Keratinocyte (primary cell): ENCODE results near the gene CLEC2A. TPM values are rescaled to one million over a fixed set of nuclear protein-coding genes. Genes with fewer than 3 reads are reported as not detected.

Experiments used
- DNase-seq: peaks from one replicate; pipeline ENCODE4 v3.0.0-alpha.2; 2011; ENCODE audit warnings: low read depth, missing footprints, low spot score
- FAIRE-seq: peaks from 2 replicates; lab custom pipeline; 2011; peaks lifted over from hg19 to GRCh38; lab: Jason Lieb, UNC
- H2AFZ ChIP-seq: 2 replicates; pipeline ENCODE4 v1.6.0; 2012; ENCODE audit warnings: low read length, control low read depth, inconsistent platforms; ENCODE audit not compliant: control insufficient read depth
- H3K27ac ChIP-seq: 2 replicates; pipeline ENCODE4 v1.5.1; 2011; ENCODE audit warnings: low read length; ENCODE audit not compliant: control insufficient read depth, insufficient read depth
- H3K27me3 ChIP-seq: 3 replicates; pipeline ENCODE4 v1.6.0; 2011; ENCODE audit warnings: low read length; ENCODE audit not compliant: control insufficient read depth, insufficient read depth; ENCODE audit errors: extremely low read depth
- H3K36me3 ChIP-seq, 2 experiments: 2 replicates in 1 of 2; 3 replicates in 1 of 2; pipeline ENCODE4 v1.5.1; 2011; ENCODE audit warnings: low read length in 2 of 2, mild to moderate bottlenecking in 1 of 2; ENCODE audit not compliant: control insufficient read depth in 2 of 2, insufficient read depth in 2 of 2; ENCODE audit errors: extremely low read depth in 1 of 2
- H3K4me1 ChIP-seq: 3 replicates; pipeline ENCODE4 v1.5.1; 2011; ENCODE audit warnings: low read length; ENCODE audit not compliant: control insufficient read depth, insufficient read depth; ENCODE audit errors: extremely low read depth
- H3K4me2 ChIP-seq: 3 replicates; pipeline ENCODE4 v1.6.0; 2011; ENCODE audit warnings: low read depth, low read length; ENCODE audit not compliant: control insufficient read depth, insufficient read depth; ENCODE audit errors: extremely low read depth
- H3K4me3 ChIP-seq, 3 experiments: fragments of 200-600 bp in 1 of 3; sonication (generic) in 1 of 3; 2 replicates in 2 of 3; 3 replicates in 1 of 3; pipeline ENCODE4 v1.5.1; 2011 to 2016; ENCODE audit warnings: low read length in 3 of 3, mild to moderate bottlenecking in 3 of 3, control low read depth in 2 of 3, inconsistent platforms in 1 of 3, low read depth in 1 of 3, mixed read lengths in 1 of 3, mixed run types in 1 of 3, moderate library complexity in 1 of 3; ENCODE audit not compliant: control insufficient read depth in 2 of 3, insufficient read depth in 2 of 3; ENCODE audit errors: extremely low read depth in 1 of 3
- H3K79me2 ChIP-seq: 2 replicates; pipeline ENCODE4 v1.6.0; 2012; ENCODE audit warnings: low read length; ENCODE audit not compliant: control insufficient read depth, insufficient read depth
- H3K9ac ChIP-seq: 3 replicates; pipeline ENCODE4 v1.6.0; 2011; ENCODE audit warnings: low read length; ENCODE audit not compliant: control insufficient read depth, insufficient read depth; ENCODE audit errors: extremely low read depth
- H3K9me1 ChIP-seq: 3 replicates; pipeline ENCODE4 v1.6.0; 2011; ENCODE audit warnings: low read length; ENCODE audit not compliant: control insufficient read depth, insufficient read depth; ENCODE audit errors: extremely low read depth
- H3K9me3 ChIP-seq: 2 replicates; pipeline ENCODE4 v1.5.1; 2012; ENCODE audit warnings: low read depth, low read length; ENCODE audit not compliant: control insufficient read depth
- H4K20me1 ChIP-seq: 3 replicates; pipeline ENCODE4 v1.6.0; 2011; ENCODE audit warnings: low read length; ENCODE audit not compliant: control insufficient read depth, insufficient read depth; ENCODE audit errors: extremely low read depth
- EZH2 ChIP-seq: IDR thresholded peaks from one replicate; pipeline ENCODE4 v1.6.1; 2012; ENCODE audit warnings: inconsistent platforms, mild to moderate bottlenecking, low read length, moderate library complexity
- dilution Hi-C: fragments of 300-500 bp; cut with MboI; formaldehyde crosslinking; loops from one replicate; pipeline ENCODE4 v1.7.0; 2020; ENCODE audit warnings: low sequenced_read_pairs; ENCODE audit not compliant: extremely low pct_ligation_motif_present
- polyA plus RNA-seq, 5 experiments: library from polyadenylated mRNA; depleted of rRNA in 3 of 5; stranded (reverse) in 3 of 5; stranded (forward) in 1 of 5; unstranded in 1 of 5; fragments of >200 nt; gene quantifications; 1 replicate in 1 of 5; 2 replicates in 3 of 5; 3 replicates in 1 of 5; pipeline versions ENCODE4 v1.2.1 to v1.2.3, GENCODE V29; 2011 to 2012; ENCODE audit warnings: missing spikeins in 2 of 5, low read depth in 1 of 5, low replicate concordance in 1 of 5
- TF ChIP-seq, protein P1 (sequence below), 3 experiments: IDR thresholded peaks in 1 of 3; conservative IDR thresholded peaks in 1 of 3; optimal IDR thresholded peaks in 1 of 3; 2 replicates in 2 of 3; 3 replicates in 1 of 3; pipeline versions ENCODE3 to v1.5.1; 2011; ENCODE audit warnings: low read length in 3 of 3, mild to moderate bottlenecking in 3 of 3, moderate library complexity in 2 of 3, control low read depth in 1 of 3, inconsistent platforms in 1 of 3; ENCODE audit not compliant: insufficient read depth in 2 of 3; ENCODE audit errors: extremely low read depth in 1 of 3

CLEC2A gene
- polyA plus RNA-seq, 1 donor (not counting 4 experiments of a cell fraction or from before 2014, with no cell fraction given) = 0.88 TPM

GRCh38 chr12:9961106-9961505 is 28.9 kb upstream of the CLEC2A start:
- no peaks in the 10 kb centered on the region for H3K9me3 ChIP-seq
- H2AFZ ChIP-seq = no peak overlapping the region
- H3K27me3 ChIP-seq = no peaks in the 10 kb centered on the region
- no peak overlapping the region for H3K4me2 ChIP-seq
- no peaks in the 10 kb centered on the region for H3K79me2 ChIP-seq
- H3K4me1 ChIP-seq = no peaks in the 10 kb centered on the region
- H3K9me1 ChIP-seq = no peaks in the 10 kb centered on the region
- no peaks in the 10 kb centered on the region for H3K36me3 ChIP-seq
- H3K27ac ChIP-seq = no peak overlapping the region
- no peak overlapping the region for H3K9ac ChIP-seq
- no peaks in the 10 kb centered on the region for H4K20me1 ChIP-seq
- TF ChIP-seq, protein P1, sequence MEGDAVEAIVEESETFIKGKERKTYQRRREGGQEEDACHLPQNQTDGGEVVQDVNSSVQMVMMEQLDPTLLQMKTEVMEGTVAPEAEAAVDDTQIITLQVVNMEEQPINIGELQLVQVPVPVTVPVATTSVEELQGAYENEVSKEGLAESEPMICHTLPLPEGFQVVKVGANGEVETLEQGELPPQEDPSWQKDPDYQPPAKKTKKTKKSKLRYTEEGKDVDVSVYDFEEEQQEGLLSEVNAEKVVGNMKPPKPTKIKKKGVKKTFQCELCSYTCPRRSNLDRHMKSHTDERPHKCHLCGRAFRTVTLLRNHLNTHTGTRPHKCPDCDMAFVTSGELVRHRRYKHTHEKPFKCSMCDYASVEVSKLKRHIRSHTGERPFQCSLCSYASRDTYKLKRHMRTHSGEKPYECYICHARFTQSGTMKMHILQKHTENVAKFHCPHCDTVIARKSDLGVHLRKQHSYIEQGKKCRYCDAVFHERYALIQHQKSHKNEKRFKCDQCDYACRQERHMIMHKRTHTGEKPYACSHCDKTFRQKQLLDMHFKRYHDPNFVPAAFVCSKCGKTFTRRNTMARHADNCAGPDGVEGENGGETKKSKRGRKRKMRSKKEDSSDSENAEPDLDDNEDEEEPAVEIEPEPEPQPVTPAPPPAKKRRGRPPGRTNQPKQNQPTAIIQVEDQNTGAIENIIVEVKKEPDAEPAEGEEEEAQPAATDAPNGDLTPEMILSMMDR (optimal IDR thresholded peaks at IDR 0.05 in 1 of 3, IDR thresholded peaks at IDR 0.05 in 1 of 3, conservative IDR thresholded peaks at IDR 0.05 in 1 of 3; ENCODE audit: extremely low read depth in 1 of 3, insufficient read depth in 2 of 3, low read length in 3 of 3) = no peak
- TF ChIP-seq EZH2 = no peak
- no peak for FAIRE-seq
- H3K4me3 ChIP-seq = no peak overlapping the region
- dilution Hi-C loops = no loop called here
- no peak for DNase-seq

- no peak overlapping the region for H3K4me2 ChIP-seq
- no peaks in the 10 kb centered on the region for H3K9me1 ChIP-seq
- no peak overlapping the region for H3K4me3 ChIP-seq
- FAIRE-seq = no peak
- no peaks in the 10 kb centered on the region for H3K9me3 ChIP-seq
- H3K36me3 ChIP-seq = no peaks in the 10 kb centered on the region
- dilution Hi-C loops = no loop called here
- TF ChIP-seq, protein P1 (optimal IDR thresholded peaks at IDR 0.05 in 1 of 3, IDR thresholded peaks at IDR 0.05 in 1 of 3, conservative IDR thresholded peaks at IDR 0.05 in 1 of 3; ENCODE audit: extremely low read depth in 1 of 3, insufficient read depth in 2 of 3, low read length in 3 of 3) = no peak
- TF ChIP-seq EZH2 = no peak
- no peaks in the 10 kb centered on the region for H4K20me1 ChIP-seq
- no peak overlapping the region for H2AFZ ChIP-seq
- no peaks in the 10 kb centered on the region for H3K27me3 ChIP-seq
- H3K9ac ChIP-seq = no peak overlapping the region
- no peak overlapping the region for H3K27ac ChIP-seq
- DNase-seq = no peak
- H3K4me1 ChIP-seq = no peaks in the 10 kb centered on the region
- H3K79me2 ChIP-seq = no peaks in the 10 kb centered on the region
Observed at GRCh38 chr12:9960590-9960989, 28.4 kb upstream of the CLEC2A start.
